NCI-H460 (cell line): ENCODE measurements around the gene SAP30BP. TPM values are rescaled to one million over a fixed set of nuclear protein-coding genes. Genes with fewer than 3 reads are reported as not detected.

Experiments
- DNase-seq: peaks from one replicate; pipeline ENCODE4 v3.0.0-alpha.2; 2016; ENCODE audit warnings: low read depth; ENCODE audit errors: extremely low read depth
- total RNA-seq: library from RNA; depleted of rRNA; stranded (reverse); fragments of >200 nt; shearing (Covaris generic); gene quantifications from 2 replicates; pipeline ENCODE4 v1.2.3, GENCODE V29; 2014

Gene SAP30BP
- total RNA-seq, 1 experiment from 2014 or later, result 57.3 TPM

GRCh38 chr17:75684249-75684648, 17.1 kb downstream of the SAP30BP start:
- DNase-seq, result no peak

DNA sequence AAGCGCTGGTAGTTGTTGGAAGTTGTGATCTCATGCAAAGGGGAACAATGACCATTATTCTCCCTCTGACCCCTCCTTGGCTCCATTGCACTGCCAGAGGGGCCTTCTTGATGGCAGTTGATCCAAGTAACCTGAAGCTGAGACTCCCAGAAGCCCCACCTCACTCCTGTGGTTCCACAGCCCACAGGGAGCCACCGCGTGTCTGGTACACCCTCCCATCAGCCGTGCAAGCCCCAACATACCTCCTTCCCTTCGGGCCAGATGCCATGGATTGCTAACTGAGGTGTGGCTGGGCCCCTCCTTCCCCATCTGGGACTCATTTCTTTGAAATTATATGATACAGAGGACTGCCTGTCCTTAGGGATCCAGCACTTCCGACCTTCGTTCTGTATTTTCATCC, 17.8 kb downstream of the SAP30BP start:
- no peak for DNase-seq

- no peak for DNase-seq
Measured at GRCh38 chr17:75685499-75685898, 18.4 kb downstream of the SAP30BP start.

DNA sequence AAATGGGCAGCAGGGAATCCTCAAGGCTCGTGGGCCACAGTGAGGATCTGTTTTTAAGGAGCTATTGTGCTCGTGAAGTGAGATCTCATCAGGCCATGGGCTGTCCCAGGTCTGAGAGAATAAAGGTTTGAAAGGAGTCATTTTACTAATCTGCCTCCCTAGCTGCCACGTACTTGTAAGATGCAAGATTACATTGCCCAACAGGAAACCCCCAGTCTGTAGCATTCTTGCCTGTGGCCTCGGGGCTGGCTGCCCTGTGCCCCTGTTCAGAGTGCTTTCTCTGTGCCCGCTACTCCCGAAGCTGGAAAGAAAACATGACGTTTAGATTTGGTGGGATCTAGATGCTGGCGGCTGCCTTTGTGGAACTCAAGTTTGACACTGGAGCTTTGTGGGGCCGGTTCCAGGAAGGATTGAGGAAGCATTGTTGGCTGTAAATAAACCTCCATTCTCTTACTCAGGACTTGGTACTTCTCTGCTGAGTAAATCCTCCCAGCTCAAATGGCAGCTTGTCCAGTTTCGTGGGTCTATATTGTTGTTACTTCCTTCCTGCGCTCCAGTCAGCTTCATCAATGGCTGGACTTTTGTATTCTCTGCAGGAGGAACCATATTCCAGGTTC, 21.2 kb downstream of the SAP30BP start:
- DNase-seq, result no peak

GRCh38 chr17:75689441-75689873, 22.3 kb downstream of the SAP30BP start:
- DNase-seq, result no peak

DNA sequence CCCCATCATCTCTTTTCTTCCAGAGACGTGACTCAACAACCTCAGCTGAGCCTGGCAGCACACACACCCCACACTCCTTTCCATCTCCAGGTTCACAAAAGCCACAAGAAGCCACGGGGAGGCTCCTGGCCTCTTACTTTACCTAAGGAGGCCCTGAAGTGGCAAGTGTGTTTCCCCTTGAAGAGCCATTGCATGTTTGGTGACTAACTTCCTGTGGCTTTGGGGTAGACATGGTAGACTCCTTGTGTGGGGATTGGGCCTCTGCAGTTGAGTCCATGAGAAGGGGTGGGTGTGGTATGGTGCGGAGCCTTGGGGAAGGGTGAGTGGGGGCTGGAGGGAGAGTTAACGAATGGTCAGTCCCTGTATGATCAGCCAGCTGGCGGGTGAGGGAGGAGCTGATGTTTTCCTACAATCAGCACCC, 24.2 kb downstream of the SAP30BP start:
- DNase-seq, result no peak

- no peak for DNase-seq
Measured at GRCh38 chr17:75691801-75692626, 24.9 kb downstream of the SAP30BP start.

DNA sequence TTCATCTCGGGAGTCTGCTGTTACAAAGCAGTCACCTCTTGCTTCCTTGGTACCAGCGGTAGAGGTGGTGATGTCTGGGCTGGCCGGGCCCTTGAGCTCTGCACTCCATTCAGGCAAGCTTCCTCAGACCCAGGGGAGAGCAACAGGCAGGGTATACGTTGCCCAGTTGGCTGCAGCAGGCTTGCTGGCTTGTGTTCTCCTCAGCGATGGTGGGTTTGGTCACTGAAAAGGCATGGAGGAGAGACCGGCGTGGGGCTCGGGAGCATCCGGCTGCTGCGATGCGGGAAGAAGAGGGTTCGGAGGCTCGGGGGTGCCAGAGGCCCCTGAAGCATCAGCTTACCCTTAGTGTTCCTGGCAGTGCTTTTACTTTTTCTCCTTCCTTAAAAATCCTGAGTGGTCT, 25.8 kb downstream of the SAP30BP start:
- no peak for DNase-seq

GRCh38 chr17:75693500-75694481, 26.7 kb downstream of the SAP30BP start:
- no peak for DNase-seq

DNA sequence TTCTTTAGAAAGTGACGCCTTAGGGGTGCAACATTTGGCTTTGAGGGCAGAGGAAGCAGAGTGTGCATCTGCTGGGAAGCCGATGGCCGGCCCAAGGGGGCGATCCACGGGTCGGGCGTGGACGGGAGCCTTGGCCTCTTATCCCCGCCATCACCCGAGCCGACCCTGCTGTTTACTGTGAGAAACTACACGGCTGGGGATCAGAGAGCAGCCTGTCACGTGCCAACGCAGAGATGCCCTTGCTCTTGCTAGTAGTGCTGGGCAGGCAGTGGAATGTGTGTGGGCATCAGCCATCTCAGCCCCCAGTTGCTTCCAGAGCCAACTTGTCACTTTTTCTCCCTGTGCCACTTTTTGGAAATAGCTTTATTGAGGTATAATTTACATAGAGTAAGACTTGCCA, 27.4 kb downstream of the SAP30BP start:
- no peak for DNase-seq

GRCh38 chr17:75695141-75695829, 28.1 kb downstream of the SAP30BP start:
- DNase-seq, result no peak

- no peak for DNase-seq
Measured at GRCh38 chr17:75695830-75696271, 28.7 kb downstream of the SAP30BP start.

DNA sequence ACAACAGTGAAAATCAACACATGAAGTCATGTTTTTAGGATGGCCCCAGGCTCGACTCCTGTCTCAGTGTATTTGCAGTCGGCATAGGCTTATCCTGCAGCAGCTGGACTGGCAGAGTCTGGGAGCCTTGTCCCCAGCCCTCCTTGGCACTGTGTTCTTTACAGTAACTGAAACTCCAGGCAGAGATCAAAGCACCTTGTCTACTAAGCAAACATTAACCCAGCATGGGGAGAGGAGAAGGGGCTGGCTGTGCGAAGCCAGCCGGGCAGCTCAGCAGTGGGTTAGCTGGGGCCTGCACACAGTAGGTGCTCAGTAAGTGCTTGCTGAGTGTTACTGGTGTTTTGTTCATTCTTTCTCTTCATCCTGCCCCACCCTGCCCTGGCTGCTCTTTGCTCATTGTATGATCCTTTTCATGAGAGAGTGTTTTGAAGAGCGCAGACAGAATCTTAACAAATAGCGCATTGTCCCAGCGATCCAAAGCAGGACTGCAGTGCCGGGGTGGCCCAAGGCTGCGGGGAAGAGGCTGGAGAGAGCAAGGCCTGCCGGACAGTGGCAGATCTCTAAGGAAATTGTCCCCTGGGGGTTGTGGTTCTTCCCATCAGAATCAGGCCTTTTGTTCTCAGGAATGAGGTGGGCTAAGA, 30.6 kb downstream of the SAP30BP start:
- DNase-seq, result no peak

- no peak for DNase-seq
Measured at GRCh38 chr17:75698659-75699058, 31.5 kb downstream of the SAP30BP start.

- DNase-seq, result no peak
Measured at GRCh38 chr17:75701288-75701687, 34.1 kb downstream of the SAP30BP start.

- no peak for DNase-seq
Measured at GRCh38 chr17:75703191-75703590, 36.1 kb downstream of the SAP30BP start.

GRCh38 chr17:75703591-75703990, 36.5 kb downstream of the SAP30BP start:
- no peak for DNase-seq

- DNase-seq, result no peak
Measured at GRCh38 chr17:75704963-75705875, 38.1 kb downstream of the SAP30BP start.
